ENCODE data around the gene PTPRQ. TPM values are rescaled to one million over a fixed set of nuclear protein-coding genes. Genes with fewer than 3 reads are reported as not detected.

PTPRQ gene
- total and polyA plus RNA-seq, 9 of the 15 experiments (the other 6 are each of a cell fraction or from before 2014, with no cell fraction given) = not detected

- TF ChIP-seq ZNF146 (CRISPR knock-in tag; IDR thresholded peaks at IDR 0.05; ENCODE audit: unreplicated experiment) (no peak), NCOA1 (IDR thresholded peaks at IDR 0.05; ENCODE audit: low read depth) (no peak), SMC3 (conservative IDR thresholded peaks at IDR 0.05; ENCODE audit: insufficient read depth, low read depth, low read length) (no peak), STAT5A (IDR thresholded peaks at IDR 0.05; ENCODE audit: borderline replicate concordance, low read length) (no peak), HLTF (IDR thresholded peaks at IDR 0.05) (no peak), ZSCAN29 (IDR thresholded peaks at IDR 0.05) (no peak)
Measured at GRCh38 chr12:80714846-80715245, 270.8 kb downstream of the PTPRQ start (continued).

- Histone ChIP-seq H3K9me1 (ENCODE audit: control insufficient read depth, insufficient read depth, low read length) (no peaks in the 10 kb centered on the region), H3K27me3 (ENCODE audit: control insufficient read depth in 2 of 2, insufficient read depth in 2 of 2, low read length in 2 of 2) (no peaks in the 10 kb centered on the region), H2AFZ (ENCODE audit: low read depth, low read length) (no peak overlapping the region), H3K9ac (ENCODE audit: insufficient read depth in 1 of 2, low read depth in 2 of 2, low read length in 2 of 2) (no peak overlapping the region), H3K79me2 (ENCODE audit: control insufficient read depth, insufficient read depth, low read length) (no peaks in the 10 kb centered on the region), H3K4me1 (replicated peaks in 1 of 2; ENCODE audit: control insufficient read depth in 2 of 2, insufficient read depth in 2 of 2, low read length in 2 of 2) (no peaks in the 10 kb centered on the region), H3K9me3 (replicated peaks; ENCODE audit: control insufficient read depth, insufficient read depth, low read depth, low read length) (no peaks in the 10 kb centered on the region), H3K4me3 (no peak overlapping the region), H3K36me3 (ENCODE audit: control insufficient read depth, insufficient read depth, low read length) (no peaks in the 10 kb centered on the region), H4K20me1 (replicated peaks; ENCODE audit: control insufficient read depth, insufficient read depth, low read length) (no peaks in the 10 kb centered on the region), H3K27ac (ENCODE audit: extremely low read depth, low read depth, low read length) (no peak overlapping the region), H3K4me2 (ENCODE audit: insufficient read depth, low read length) (no peak overlapping the region)
- FAIRE-seq (no peak), DNase-seq (ENCODE audit: extremely low read depth in 1 of 4, low spot score in 3 of 4) (no peak), ATAC-seq (no peak)
- POLR2A ChIA-PET = no interaction called here
- 0% methylated on average over 7 of the region's 10 CpGs for WGBS (ENCODE audit: insufficient coverage, low coverage, missing lambda C conversion rate)
- BruUV-seq (replicated peaks) = no TSS peak
- TF ChIP-seq CAMTA2 (CRISPR knock-in tag; conservative IDR thresholded peaks at IDR 0.05) (no peak), ZNF668 (CRISPR knock-in tag; IDR thresholded peaks at IDR 0.05) (no peak), HDAC3 (IDR thresholded peaks at IDR 0.05; ENCODE audit: borderline replicate concordance, partially characterized antibody) (no peak), ZNF165 (CRISPR knock-in tag; IDR thresholded peaks at IDR 0.05; ENCODE audit: borderline replicate concordance) (no peak), EGR1 (conservative IDR thresholded peaks at IDR 0.05) (no peak)
- CTCF ChIA-PET (ENCODE audit: low intra/inter-chr PET ratio) = no interaction called here
- in situ Hi-C loops (cut with MboI) (no loop called here), intact Hi-C loops (cut with micrococcal nuclease) (no loop called here)
Measured at GRCh38 chr12:80715713-80716249, 271.7 kb downstream of the PTPRQ start.

Data from K562 (cell line).